PC-3 (cell line): ENCODE measurements around the gene PAX7. TPM values are rescaled to one million over a fixed set of nuclear protein-coding genes. Genes with fewer than 3 reads are reported as not detected.

Source experiments
- ATAC-seq: fragments of 200-7000 bp; cut with Tn5 transposase; 2 replicates; pipeline ENCODE4 v1.9.1; 2020; ENCODE audit warnings: mild to moderate bottlenecking, moderate library complexity
- BruUV-seq: library from RNA; stranded (reverse); fragments of 400-500 nt; replicated peaks from 2 replicates; lab custom pipeline; 2021; lab: Mats Ljungman, UMichigan
- CTCF ChIA-PET: fragments of 300-600 bp; sonication (Branson Sonifier 250); formaldehyde crosslinking; loops from one replicate; lab custom pipeline; 2022; ENCODE audit warnings: antibody characterized with exemption; lab: Charles Lee
- POLR2A ChIA-PET: fragments of 300-600 bp; sonication (Branson Sonifier 250); formaldehyde crosslinking; loops from one replicate; lab custom pipeline; 2022; ENCODE audit warnings: antibody characterized with exemption; ENCODE audit not compliant: unreplicated experiment; lab: Charles Lee
- DNase-seq: peaks from one replicate; pipeline ENCODE4 v3.0.0-alpha.2; 2015
- H2AFZ ChIP-seq: fragments of 300-600 bp; sonication (generic); 2 replicates; pipeline ENCODE4 v1.6.0; 2016; ENCODE audit warnings: antibody characterized with exemption, low read length
- H3F3A ChIP-seq: fragments of 300-600 bp; sonication (generic); one replicate; pipeline ENCODE4 v1.6.0; 2017; ENCODE audit warnings: antibody characterized with exemption, low read length, control low read depth, mild to moderate bottlenecking; ENCODE audit not compliant: unreplicated experiment
- H3K27ac ChIP-seq: fragments of 300-600 bp; sonication (generic); 2 replicates; pipeline ENCODE4 v1.5.1; 2016; ENCODE audit warnings: mild to moderate bottlenecking, low read length
- H3K27me3 ChIP-seq: fragments of 300-600 bp; sonication (generic); 2 replicates; pipeline ENCODE4 v1.6.1; 2016; ENCODE audit warnings: low read length, mixed read lengths
- H3K36me3 ChIP-seq: fragments of 300-600 bp; sonication (generic); 2 replicates; pipeline ENCODE4 v1.6.1; 2016; ENCODE audit warnings: low read depth, mixed run types, low read length, mixed read lengths
- H3K4me1 ChIP-seq: fragments of 300-600 bp; sonication (generic); 2 replicates; pipeline ENCODE4 v1.5.1; 2016; ENCODE audit warnings: low read length; ENCODE audit not compliant: insufficient read depth
- H3K4me2 ChIP-seq: fragments of 300-600 bp; sonication (generic); 2 replicates; pipeline ENCODE4 v1.6.0; 2016; ENCODE audit warnings: low read length
- H3K4me3 ChIP-seq: fragments of 300-600 bp; sonication (generic); 2 replicates; pipeline ENCODE4 v1.5.1; 2016; ENCODE audit warnings: mild to moderate bottlenecking, low read length, mixed read lengths
- H3K79me2 ChIP-seq: fragments of 300-600 bp; sonication (generic); 2 replicates; pipeline ENCODE4 v1.6.1; 2017; ENCODE audit warnings: low read length, mixed read lengths
- H3K9ac ChIP-seq: fragments of 300-600 bp; sonication (generic); 2 replicates; pipeline ENCODE4 v1.6.0; 2016; ENCODE audit warnings: mild to moderate bottlenecking, low read length
- H3K9me2 ChIP-seq: fragments of 300-600 bp; sonication (generic); replicated peaks from 2 replicates; pipeline ENCODE4 v1.6.1; 2016; ENCODE audit warnings: mixed run types, low read length, mixed read lengths
- H3K9me3 ChIP-seq: fragments of 300-600 bp; sonication (generic); 2 replicates; pipeline ENCODE4 v1.6.1; 2016; ENCODE audit warnings: low read length, mixed read lengths
- H4K20me1 ChIP-seq: fragments of 300-600 bp; sonication (generic); 2 replicates; pipeline ENCODE4 v1.6.1; 2016; ENCODE audit warnings: low read length, mixed read lengths
- EZH2 ChIP-seq: fragments of 300-600 bp; sonication (generic); IDR thresholded peaks from one replicate; pipeline ENCODE4 v1.6.1; 2017; ENCODE audit warnings: antibody characterized with exemption, mild to moderate bottlenecking, low read length; ENCODE audit not compliant: unreplicated experiment
- EZH2phosphoT487 ChIP-seq: fragments of 300-600 bp; sonication (generic); IDR thresholded peaks from 2 replicates; pipeline ENCODE4 v1.6.1; 2018; ENCODE audit warnings: mild to moderate bottlenecking, antibody characterized with exemption, low read length, borderline replicate concordance
- intact Hi-C: fragments of 100-400 bp; cut with micrococcal nuclease; formaldehyde crosslinking; loops from 2 replicates; pipeline ENCODE4 v1.9.0; 2023
- total RNA-seq: library from RNA; depleted of rRNA; stranded (reverse); fragments of >200 nt; gene quantifications from 2 replicates; pipeline ENCODE4 v1.2.3, GENCODE V29; 2014
- TF ChIP-seq, protein P1 (sequence below): fragments of 300-600 bp; sonication (generic); conservative IDR thresholded peaks from 2 replicates; pipeline ENCODE4 v1.5.1; 2017; ENCODE audit warnings: antibody characterized with exemption, low read depth, mild to moderate bottlenecking, low read length

PAX7 gene
- total RNA-seq, 1 experiment from 2014 or later, result not detected

DNA sequence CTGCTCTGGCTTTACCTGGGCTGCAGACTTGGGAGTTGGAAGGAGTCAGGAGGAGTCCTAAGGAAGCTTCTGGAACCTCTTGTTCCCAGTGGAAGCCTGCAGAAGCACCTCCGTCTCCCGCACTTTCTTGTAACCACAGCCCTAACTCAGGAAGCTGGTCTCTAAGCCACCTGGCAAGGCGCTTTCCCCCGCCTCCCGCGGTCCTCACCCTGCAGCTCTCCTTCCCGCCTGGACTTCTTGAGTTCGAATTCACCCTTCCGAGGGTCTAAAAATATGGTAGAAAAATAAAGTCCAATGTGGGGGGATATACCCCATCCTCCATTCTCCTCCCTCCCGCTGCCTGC is 15.1 kb downstream of the PAX7 start:
- Histone ChIP-seq H3K9me3 (no peaks in the 10 kb centered on the region), H3K4me2 (no peak overlapping the region), H3K4me1 (no peaks in the 10 kb centered on the region), H2AFZ (no peak overlapping the region), H3K27me3 (peaks cover 89% of the 10 kb centered on the region), H3K79me2 (no peaks in the 10 kb centered on the region), H3K9me2 (no peaks in the 10 kb centered on the region), H4K20me1 (no peaks in the 10 kb centered on the region), H3K27ac (no peak overlapping the region), H3K36me3 (no peaks in the 10 kb centered on the region), H3K4me3 (no peak overlapping the region), H3F3A (no peaks in the 10 kb centered on the region), H3K9ac (no peak overlapping the region)
- ChIA-PET POLR2A (interaction anchor here (0.7 kb wide), 1 partner anchor 22 kb away, joined by 4 read pairs; no protein-coding TSS in a partner anchor), CTCF (no interaction called here)
- no TSS peak for BruUV-seq
- intact Hi-C loops, result no loop called here
- ATAC-seq, result no peak
- TF ChIP-seq EZH2phosphoT487 (no peak), EZH2 (no peak)
- TF ChIP-seq, protein P1, sequence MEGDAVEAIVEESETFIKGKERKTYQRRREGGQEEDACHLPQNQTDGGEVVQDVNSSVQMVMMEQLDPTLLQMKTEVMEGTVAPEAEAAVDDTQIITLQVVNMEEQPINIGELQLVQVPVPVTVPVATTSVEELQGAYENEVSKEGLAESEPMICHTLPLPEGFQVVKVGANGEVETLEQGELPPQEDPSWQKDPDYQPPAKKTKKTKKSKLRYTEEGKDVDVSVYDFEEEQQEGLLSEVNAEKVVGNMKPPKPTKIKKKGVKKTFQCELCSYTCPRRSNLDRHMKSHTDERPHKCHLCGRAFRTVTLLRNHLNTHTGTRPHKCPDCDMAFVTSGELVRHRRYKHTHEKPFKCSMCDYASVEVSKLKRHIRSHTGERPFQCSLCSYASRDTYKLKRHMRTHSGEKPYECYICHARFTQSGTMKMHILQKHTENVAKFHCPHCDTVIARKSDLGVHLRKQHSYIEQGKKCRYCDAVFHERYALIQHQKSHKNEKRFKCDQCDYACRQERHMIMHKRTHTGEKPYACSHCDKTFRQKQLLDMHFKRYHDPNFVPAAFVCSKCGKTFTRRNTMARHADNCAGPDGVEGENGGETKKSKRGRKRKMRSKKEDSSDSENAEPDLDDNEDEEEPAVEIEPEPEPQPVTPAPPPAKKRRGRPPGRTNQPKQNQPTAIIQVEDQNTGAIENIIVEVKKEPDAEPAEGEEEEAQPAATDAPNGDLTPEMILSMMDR, result no peak
- no peak for DNase-seq

DNA sequence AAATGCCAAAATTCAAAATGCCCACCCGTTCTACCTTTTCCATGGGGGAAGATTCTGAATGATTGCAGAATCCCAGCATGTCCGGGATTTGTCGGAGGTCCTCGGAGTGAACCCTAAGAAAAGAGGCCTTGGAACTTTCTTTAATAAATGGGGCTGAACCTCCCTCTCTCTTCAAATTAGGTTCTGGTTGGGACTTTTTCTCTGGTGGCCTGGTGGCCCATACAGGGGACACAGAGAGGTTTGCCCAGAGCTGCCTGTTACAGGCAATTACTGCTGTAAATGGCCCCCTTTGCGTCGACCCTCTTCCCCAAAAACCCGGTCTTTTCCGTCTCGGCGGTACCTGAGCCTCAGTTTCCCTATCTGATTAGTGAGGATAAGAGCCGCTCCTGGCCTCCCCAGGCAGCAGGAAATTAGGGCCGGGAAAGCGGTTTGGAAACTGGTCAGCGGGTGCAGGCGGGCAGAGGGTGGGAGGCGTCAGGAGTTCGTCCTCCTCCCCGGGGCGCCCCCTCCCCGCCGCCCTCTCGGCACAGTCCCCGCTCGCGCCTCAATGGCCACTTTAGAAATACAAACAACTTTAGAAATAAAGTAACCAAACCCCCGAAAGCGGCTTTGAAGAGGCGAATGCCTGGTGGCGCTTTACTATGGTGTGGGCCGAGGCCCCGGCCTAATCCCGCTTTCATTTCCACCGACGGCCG is 15.6 kb downstream of the PAX7 start:
- intact Hi-C loops, result no loop called here
- BruUV-seq, result no TSS peak

More for the DNA sequence above, 15.6 kb downstream of the PAX7 start:
- TF ChIP-seq, protein P1, result no peak
- peak; percentile 98 for TF ChIP-seq EZH2
- TF ChIP-seq EZH2phosphoT487, result peak; percentile 85; the same call in 1 of the 2 replicates
- DNase-seq, result no peak
- no peak overlapping the region for H3K27ac ChIP-seq
- H2AFZ ChIP-seq, result peak overlapping the region; percentile 76
- H3K79me2 ChIP-seq, result no peaks in the 10 kb centered on the region
- H4K20me1 ChIP-seq, result no peaks in the 10 kb centered on the region
- ChIA-PET POLR2A (interaction anchor here (0.7 kb wide), 1 partner anchor 22 kb away, joined by 4 read pairs; no protein-coding TSS in a partner anchor), CTCF (no interaction called here)
- H3K4me1 ChIP-seq, result no peaks in the 10 kb centered on the region
- no peak overlapping the region for H3K9ac ChIP-seq
- no peaks in the 10 kb centered on the region for H3K36me3 ChIP-seq
- H3K27me3 ChIP-seq, result peaks cover 88% of the 10 kb centered on the region
- H3K9me3 ChIP-seq, result no peaks in the 10 kb centered on the region
- H3K4me2 ChIP-seq, result peak overlapping the region; percentile 77
- H3K9me2 ChIP-seq, result no peaks in the 10 kb centered on the region
- H3F3A ChIP-seq, result no peaks in the 10 kb centered on the region
- ATAC-seq, result peak; percentile 19; the same call in 1 of the 2 replicates
- peak overlapping the region; percentile 62 for H3K4me3 ChIP-seq
